Renal pelvis (tissue), 4 donors: Measurements from ENCODE around the gene CYB5D1. TPM values are rescaled to one million over a fixed set of nuclear protein-coding genes. Genes with fewer than 3 reads are reported as not detected.
"Not testable (repeated sequence)": the region's sequence is repeated elsewhere in the genome, so short reads cannot be mapped to it uniquely, and the experiment has no call there.

Experiments
- DNase-seq: peaks from one replicate; pipeline ENCODE4 v3.0.0-alpha.2; 2013
- polyA plus RNA-seq, 3 donors: library from polyadenylated mRNA; unstranded; fragments of 120-200 nt; gene quantifications; one replicate each; pipeline ENCODE4 v1.2.1, GENCODE V29; 2013; ENCODE audit not compliant: insufficient read length in 3 of 3

CYB5D1 gene
- polyA plus RNA-seq, 3 donors: 23.6 to 36.3 (median 27.2) TPM

- no peak for DNase-seq
Observed at GRCh38 chr17:7855660-7856010, 2.2 kb upstream of the CYB5D1 start.

- DNase-seq: peak; percentile 42
Observed at GRCh38 chr17:7856011-7856810, 1.6 kb upstream of the CYB5D1 start.

- DNase-seq: peak; percentile 100
Observed at GRCh38 chr17:7856811-7857712, 741 bp upstream of the CYB5D1 start, which contains the start of gene NAA38. Gene NAA38, minus strand, starts transcription at chr17:7857559. Its CDS starts 96 bp downstream, at chr17:7857463.

- DNase-seq: peak; percentile 42
Observed at GRCh38 chr17:7858522-7858810, 663 bp downstream of the CYB5D1 start.

- no peak for DNase-seq
Observed at GRCh38 chr17:7859028-7859427, 1.2 kb downstream of the CYB5D1 start.

- DNase-seq: no peak
Observed at GRCh38 chr17:7862692-7863437, 5.1 kb downstream of the CYB5D1 start.

- not testable (repeated sequence) for DNase-seq
Observed at GRCh38 chr17:7864384-7864783, 6.6 kb downstream of the CYB5D1 start.

- no peak for DNase-seq
Observed at GRCh38 chr17:7864995-7865650, 7.3 kb downstream of the CYB5D1 start.

- no peak for DNase-seq
Observed at GRCh38 chr17:7867881-7868329, 10.1 kb downstream of the CYB5D1 start.

- DNase-seq: no peak
Observed at GRCh38 chr17:7873051-7873450, 15.2 kb downstream of the CYB5D1 start.

GRCh38 chr17:7875804-7876370, 18.1 kb downstream of the CYB5D1 start:
- DNase-seq: no peak

- DNase-seq: no peak
Observed at GRCh38 chr17:7878234-7878633, 20.4 kb downstream of the CYB5D1 start.

- no peak for DNase-seq
Observed at GRCh38 chr17:7880076-7880868, 22.5 kb downstream of the CYB5D1 start.

GRCh38 chr17:7881276-7882054, 23.7 kb downstream of the CYB5D1 start:
- no peak for DNase-seq

- DNase-seq: no peak
Observed at GRCh38 chr17:7882068-7882467, 24.3 kb downstream of the CYB5D1 start.

- DNase-seq: no peak
Observed at GRCh38 chr17:7882629-7883028, 24.8 kb downstream of the CYB5D1 start.

- peak; percentile 50 for DNase-seq
Observed at GRCh38 chr17:7883781-7884386, 26.1 kb downstream of the CYB5D1 start.

- no peak for DNase-seq
Observed at GRCh38 chr17:7884581-7885366, 27.0 kb downstream of the CYB5D1 start.
